SK-N-SH treated with all-trans-retinoic acid at 6 μM for 48 hours (cell line): ENCODE results near the gene PTH1R.

ENCODE experiments used
- ATAC-seq: fragments of 200-7000 bp; cut with Tn5 transposase; 3 replicates; pipeline ENCODE4 v1.9.1; 2020; ENCODE audit warnings: mild to moderate bottlenecking, moderate library complexity
- ARNTL ChIP-seq: fragments of 450-650 bp; formaldehyde crosslinking; IDR thresholded peaks from 2 replicates; pipeline ENCODE4 v1.5.0; 2020; ENCODE audit warnings: low read depth, mild to moderate bottlenecking, moderate library complexity, borderline replicate concordance
- BACH2 ChIP-seq: fragments of 250-450 bp; sonication (Bioruptor Pico); IDR thresholded peaks from 2 replicates; pipeline ENCODE4 v1.9.0; 2021; ENCODE audit warnings: mild to moderate bottlenecking, borderline replicate concordance
- CREB5 ChIP-seq: fragments of 250-450 bp; sonication (Bioruptor Pico); IDR thresholded peaks from 2 replicates; pipeline ENCODE4 v1.5.1; 2020; ENCODE audit warnings: low read depth, mild to moderate bottlenecking, moderate library complexity
- CSDC2 ChIP-seq: fragments of 250-450 bp; sonication (Bioruptor Pico); IDR thresholded peaks from 2 replicates; pipeline ENCODE4 v1.5.0; 2020; ENCODE audit warnings: mild to moderate bottlenecking, moderate library complexity
- CSRNP3 ChIP-seq: fragments of 250-450 bp; sonication (Bioruptor Pico); IDR thresholded peaks from 2 replicates; pipeline ENCODE4 v1.5.1; 2021; ENCODE audit warnings: mild to moderate bottlenecking, moderate library complexity
- ESRRG ChIP-seq: fragments of 250-450 bp; sonication (Bioruptor Pico); IDR thresholded peaks from 2 replicates; pipeline ENCODE4 v1.6.1; 2021; ENCODE audit warnings: mild to moderate bottlenecking
- GLIS3 ChIP-seq: fragments of 250-450 bp; sonication (Bioruptor Pico); IDR thresholded peaks from 2 replicates; pipeline ENCODE4 v1.5.0; 2020; ENCODE audit warnings: mild to moderate bottlenecking, moderate library complexity
- ISL1 ChIP-seq: fragments of 250-450 bp; sonication (Bioruptor Pico); IDR thresholded peaks from 2 replicates; pipeline ENCODE4 v2.1.2; 2022; ENCODE audit warnings: mild to moderate bottlenecking, moderate library complexity
- PATZ1 ChIP-seq: fragments of 250-450 bp; sonication (Bioruptor Pico); IDR thresholded peaks from 2 replicates; pipeline ENCODE4 v1.8.0; 2020; ENCODE audit warnings: mild to moderate bottlenecking, moderate library complexity, borderline replicate concordance
- POU6F1 ChIP-seq: fragments of 250-450 bp; sonication (Bioruptor Pico); IDR thresholded peaks from 2 replicates; pipeline ENCODE4 v1.8.0; 2021; ENCODE audit warnings: low read depth, mild to moderate bottlenecking, moderate library complexity, borderline replicate concordance
- PPARA ChIP-seq: fragments of 250-450 bp; sonication (Bioruptor Pico); IDR thresholded peaks from 2 replicates; pipeline ENCODE4 v1.5.0; 2020; ENCODE audit warnings: mild to moderate bottlenecking, borderline replicate concordance
- RARB ChIP-seq: fragments of 250-450 bp; sonication (Bioruptor Pico); IDR thresholded peaks from 2 replicates; pipeline ENCODE4 v1.8.0; 2021; ENCODE audit warnings: mild to moderate bottlenecking, moderate library complexity
- SNAI2 ChIP-seq: fragments of 250-450 bp; sonication (Bioruptor Pico); IDR thresholded peaks from 2 replicates; pipeline ENCODE4 v1.5.0; 2020; ENCODE audit warnings: mild to moderate bottlenecking, moderate library complexity
- TCF4 ChIP-seq: fragments of 250-450 bp; sonication (Bioruptor Pico); IDR thresholded peaks from 2 replicates; pipeline ENCODE4 v1.8.0; 2021; ENCODE audit warnings: mild to moderate bottlenecking, moderate library complexity, borderline replicate concordance
- TOX ChIP-seq: fragments of 250-450 bp; sonication (Bioruptor Pico); IDR thresholded peaks from 2 replicates; pipeline ENCODE4 v1.8.0; 2021; ENCODE audit warnings: mild to moderate bottlenecking, moderate library complexity, borderline replicate concordance
- ZC3H10 ChIP-seq: fragments of 250-450 bp; sonication (Bioruptor Pico); IDR thresholded peaks from 2 replicates; pipeline ENCODE4 v1.5.1; 2021; ENCODE audit warnings: mild to moderate bottlenecking, moderate library complexity
- ZFP3 ChIP-seq: fragments of 250-450 bp; sonication (Bioruptor Pico); IDR thresholded peaks from 2 replicates; pipeline ENCODE4 v1.5.0; 2020; ENCODE audit warnings: mild to moderate bottlenecking, moderate library complexity
- ZFP30 ChIP-seq: fragments of 450-650 bp; formaldehyde crosslinking; IDR thresholded peaks from 2 replicates; pipeline ENCODE4 v1.5.0; 2022; ENCODE audit warnings: mild to moderate bottlenecking, moderate library complexity
- ZNF565 ChIP-seq: fragments of 450-650 bp; formaldehyde crosslinking; conservative IDR thresholded peaks from 2 replicates; pipeline ENCODE4 v1.5.0; 2020; ENCODE audit warnings: low read depth, mild to moderate bottlenecking, moderate library complexity
- ZNF70 ChIP-seq: fragments of 450-650 bp; formaldehyde crosslinking; IDR thresholded peaks from 2 replicates; pipeline ENCODE4 v1.5.0; 2020; ENCODE audit warnings: mild to moderate bottlenecking, moderate library complexity
- ZNF8 ChIP-seq: fragments of 450-650 bp; formaldehyde crosslinking; IDR thresholded peaks from 2 replicates; pipeline ENCODE4 v1.5.0; 2020; ENCODE audit warnings: mild to moderate bottlenecking, moderate library complexity

PTH1R gene

GRCh38 chr3:46849686-46850467 lies 27.6 kb upstream of the PTH1R start:
- TF ChIP-seq ARNTL (CRISPR knock-in tag): no peak
- no peak for TF ChIP-seq BACH2 (CRISPR knock-in tag)
- TF ChIP-seq TCF4 (CRISPR knock-in tag): no peak
- TF ChIP-seq ESRRG (CRISPR knock-in tag): no peak
- TF ChIP-seq ZFP3 (CRISPR knock-in tag): no peak
- TF ChIP-seq SNAI2 (CRISPR knock-in tag): no peak
- TF ChIP-seq RARB (CRISPR knock-in tag): no peak
- no peak for TF ChIP-seq ISL1
- TF ChIP-seq ZFP30: no peak
- TF ChIP-seq TOX (CRISPR knock-in tag): no peak
- no peak for TF ChIP-seq CSDC2 (CRISPR knock-in tag)
- TF ChIP-seq GLIS3 (CRISPR knock-in tag): no peak
- no peak for TF ChIP-seq ZNF565 (CRISPR knock-in tag)
- no peak for TF ChIP-seq CREB5 (CRISPR knock-in tag)
- no peak for ATAC-seq

GRCh38 chr3:46850468-46850779 lies 27.1 kb upstream of the PTH1R start:
- no peak for ATAC-seq
- TF ChIP-seq RARB (CRISPR knock-in tag) (no peak), POU6F1 (no peak), BACH2 (CRISPR knock-in tag) (no peak), ESRRG (CRISPR knock-in tag) (no peak)

GRCh38 chr3:46851364-46852333 lies 25.9 kb upstream of the PTH1R start:
- no peak for ATAC-seq
- TF ChIP-seq ESRRG (CRISPR knock-in tag) (no peak), ZNF8 (no peak), ZNF70 (CRISPR knock-in tag) (no peak), CSDC2 (CRISPR knock-in tag) (no peak), ZFP3 (CRISPR knock-in tag) (no peak), RARB (CRISPR knock-in tag) (no peak), PPARA (no peak), ZC3H10 (CRISPR knock-in tag) (no peak), TCF4 (CRISPR knock-in tag) (no peak), CREB5 (CRISPR knock-in tag) (no peak), SNAI2 (CRISPR knock-in tag) (no peak), CSRNP3 (no peak), ARNTL (CRISPR knock-in tag) (no peak), PATZ1 (CRISPR knock-in tag) (no peak), POU6F1 (no peak), ZFP30 (no peak)
